ENCODE measurements around the gene RTEL1.
"Not testable (repeated sequence)": the region's sequence is repeated elsewhere in the genome, so short reads cannot be mapped to it uniquely, and the experiment has no call there.

The RTEL1 gene

GRCh38 chr20:63628246-63628975 is 29.7 kb upstream of the RTEL1 start:
- peak; percentile 93 for DNase-seq

- DNase-seq = not testable (repeated sequence)
Observed at GRCh38 chr20:63630956-63631355, 27.2 kb upstream of the RTEL1 start.

- not testable (repeated sequence) for DNase-seq
Observed at GRCh38 chr20:63631426-63631825, 26.7 kb upstream of the RTEL1 start.

GRCh38 chr20:63633732-63634131 is 24.4 kb upstream of the RTEL1 start:
- no peak for DNase-seq

DNA sequence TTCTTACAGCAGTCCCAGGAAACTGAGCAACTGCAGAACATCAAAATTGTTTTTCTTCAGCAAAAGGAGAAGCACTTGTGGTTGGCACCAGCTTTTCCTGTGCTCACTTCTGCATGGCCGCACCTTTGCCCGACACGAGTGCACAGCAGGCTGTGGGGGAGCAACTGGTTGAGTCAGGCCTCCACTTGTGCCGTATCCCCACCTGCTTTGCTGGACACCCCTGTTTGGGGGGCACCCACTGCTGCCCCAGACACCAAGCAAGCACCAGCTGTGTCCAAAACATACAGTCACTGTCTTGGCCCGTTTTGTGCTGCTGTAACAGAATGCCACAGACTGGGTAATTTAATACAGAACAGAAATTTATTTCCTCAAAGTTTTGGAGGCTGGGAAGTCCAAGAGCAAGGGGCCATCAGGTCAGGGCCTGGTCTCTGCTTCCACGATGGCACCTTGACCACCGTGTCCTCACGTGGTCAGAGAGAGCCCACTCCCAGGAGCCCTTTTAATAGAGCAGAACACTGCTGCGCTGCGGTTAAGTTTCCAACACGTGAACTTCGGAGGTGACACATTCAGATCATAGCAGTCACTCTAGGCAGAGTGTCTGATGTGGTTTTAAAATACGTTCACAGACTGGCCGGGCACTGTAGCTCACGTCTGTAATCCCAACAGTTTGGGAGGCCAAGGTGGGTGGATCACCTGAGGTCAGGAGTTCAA is 22.5 kb upstream of the RTEL1 start:
- DNase-seq = no peak

DNA sequence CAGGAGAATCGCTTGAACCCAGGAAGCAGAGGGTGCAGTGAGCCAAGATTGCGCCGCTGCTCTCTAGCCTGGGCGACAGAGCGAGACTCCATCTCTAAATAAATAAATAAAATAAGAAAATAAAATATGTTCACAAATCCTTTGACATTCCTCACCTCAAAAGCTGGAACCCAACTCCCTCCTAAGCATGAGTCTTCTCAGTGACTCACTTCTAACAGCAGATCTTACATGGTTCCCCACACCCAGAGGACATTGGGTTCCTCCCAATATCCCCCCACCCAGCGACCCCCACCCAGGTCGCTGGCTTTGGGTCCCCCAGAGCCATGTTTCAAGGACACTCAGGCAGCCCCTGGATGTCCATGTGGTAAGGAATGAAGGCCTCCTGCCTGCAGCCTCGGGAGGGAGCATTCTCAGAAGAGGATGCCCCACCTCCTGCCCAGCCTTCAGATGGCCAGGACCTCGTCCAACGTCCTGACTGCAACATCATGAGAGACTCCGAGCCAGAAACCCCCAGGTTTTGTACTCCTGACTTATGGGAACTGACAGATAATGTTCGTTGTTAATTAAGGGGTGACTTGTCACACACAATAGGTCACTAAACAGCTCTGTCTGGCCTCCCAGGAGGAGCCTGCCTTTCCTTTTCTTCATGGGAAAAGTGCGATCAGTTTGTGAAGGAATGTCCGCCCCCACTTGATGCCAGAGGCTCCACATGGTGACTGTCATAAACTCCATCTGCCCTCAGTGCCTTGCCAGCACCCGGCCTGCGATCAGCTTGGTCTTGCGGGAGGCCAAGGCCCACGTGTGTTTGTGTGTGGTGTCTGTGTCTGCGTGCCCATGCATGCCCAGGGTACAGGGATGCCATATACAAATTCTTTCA is 21.1 kb upstream of the RTEL1 start:
- DNase-seq = no peak

DNA sequence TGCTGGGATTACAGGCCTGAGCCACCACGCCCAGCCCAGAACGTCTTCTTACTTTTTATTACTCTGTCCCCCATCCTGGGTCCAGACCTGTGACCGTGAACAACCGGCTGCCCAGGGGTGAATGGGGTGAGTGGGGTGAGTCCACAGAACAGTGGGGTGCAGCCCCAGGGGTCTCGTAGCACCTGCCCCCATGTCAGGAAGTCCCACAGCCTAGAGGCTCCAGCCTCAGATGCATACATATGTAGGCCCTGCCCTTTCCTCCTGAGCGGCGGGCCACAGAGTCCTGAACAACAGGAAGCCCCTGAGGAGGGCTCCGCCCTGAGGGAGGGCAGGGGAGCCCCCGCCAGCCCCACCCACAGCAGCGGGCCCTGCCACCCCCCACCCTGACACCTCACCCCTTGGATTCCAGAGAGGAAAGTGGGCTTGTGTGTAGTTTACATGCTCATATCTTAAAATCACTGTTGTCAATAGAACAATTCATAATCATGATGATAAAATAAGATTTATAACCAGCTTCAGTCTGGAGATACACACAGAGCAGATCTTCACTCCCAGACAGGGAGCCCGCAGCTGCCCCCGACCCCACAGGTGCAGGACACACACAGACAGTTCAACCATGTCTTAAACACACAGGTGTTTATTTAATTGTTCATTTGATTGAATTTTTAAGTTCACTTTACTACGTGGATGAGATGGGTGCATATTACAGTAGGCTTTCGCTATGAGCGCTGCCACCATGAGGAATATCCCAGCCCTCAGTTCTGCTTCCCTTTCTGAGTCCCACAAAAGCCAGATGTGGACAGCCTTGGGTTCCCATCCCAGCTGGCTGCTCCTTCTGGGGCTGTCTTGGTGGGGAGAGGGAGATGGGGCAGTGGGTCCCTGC is 18.8 kb upstream of the RTEL1 start:
- DNase-seq = no peak

DNA sequence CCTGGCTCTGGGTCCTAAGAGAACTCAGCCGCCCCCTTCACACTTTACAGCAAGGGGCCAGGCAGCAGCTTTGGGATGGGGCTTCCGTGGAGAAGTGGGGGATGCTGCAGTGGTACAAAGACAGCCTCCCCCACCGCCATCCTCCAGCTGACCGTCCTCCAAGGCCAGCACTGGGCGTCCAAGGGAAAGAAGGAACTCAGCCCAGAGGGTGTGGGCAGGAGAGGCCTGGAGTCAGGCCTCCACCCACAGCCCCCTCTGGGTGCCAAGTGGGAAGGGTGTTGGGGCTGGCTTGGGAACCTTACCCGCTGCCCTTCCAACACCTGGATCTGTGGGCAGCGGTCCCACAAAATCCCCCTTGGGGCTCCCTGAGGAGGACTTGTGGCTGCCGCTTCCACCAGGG is 18.0 kb upstream of the RTEL1 start:
- DNase-seq = no peak

DNA sequence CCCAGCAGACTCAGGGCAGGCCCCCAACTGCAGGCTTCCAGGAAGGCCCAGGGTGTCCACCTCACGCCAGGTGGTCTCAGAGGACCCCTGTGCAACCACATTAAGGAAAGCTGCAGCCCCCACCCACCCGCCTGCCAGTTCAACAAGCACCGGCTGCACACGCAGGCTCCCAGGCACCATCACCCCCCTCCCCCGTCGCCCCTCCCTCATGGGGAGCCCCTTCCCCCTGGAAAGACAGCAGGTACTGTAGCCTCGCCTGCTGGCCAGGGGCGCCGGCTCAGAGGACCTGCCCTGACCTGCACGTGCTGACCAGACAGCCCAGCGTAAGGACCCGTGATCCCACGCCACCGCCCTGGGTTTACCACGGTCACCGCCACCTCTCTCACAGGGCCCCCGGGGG is 17.4 kb upstream of the RTEL1 start:
- not testable (repeated sequence) for DNase-seq

GRCh38 chr20:63641146-63641791 is 16.8 kb upstream of the RTEL1 start:
- no peak for DNase-seq

- DNase-seq = peak; percentile 69
Observed at GRCh38 chr20:63641792-63642523, 16.2 kb upstream of the RTEL1 start.

DNA sequence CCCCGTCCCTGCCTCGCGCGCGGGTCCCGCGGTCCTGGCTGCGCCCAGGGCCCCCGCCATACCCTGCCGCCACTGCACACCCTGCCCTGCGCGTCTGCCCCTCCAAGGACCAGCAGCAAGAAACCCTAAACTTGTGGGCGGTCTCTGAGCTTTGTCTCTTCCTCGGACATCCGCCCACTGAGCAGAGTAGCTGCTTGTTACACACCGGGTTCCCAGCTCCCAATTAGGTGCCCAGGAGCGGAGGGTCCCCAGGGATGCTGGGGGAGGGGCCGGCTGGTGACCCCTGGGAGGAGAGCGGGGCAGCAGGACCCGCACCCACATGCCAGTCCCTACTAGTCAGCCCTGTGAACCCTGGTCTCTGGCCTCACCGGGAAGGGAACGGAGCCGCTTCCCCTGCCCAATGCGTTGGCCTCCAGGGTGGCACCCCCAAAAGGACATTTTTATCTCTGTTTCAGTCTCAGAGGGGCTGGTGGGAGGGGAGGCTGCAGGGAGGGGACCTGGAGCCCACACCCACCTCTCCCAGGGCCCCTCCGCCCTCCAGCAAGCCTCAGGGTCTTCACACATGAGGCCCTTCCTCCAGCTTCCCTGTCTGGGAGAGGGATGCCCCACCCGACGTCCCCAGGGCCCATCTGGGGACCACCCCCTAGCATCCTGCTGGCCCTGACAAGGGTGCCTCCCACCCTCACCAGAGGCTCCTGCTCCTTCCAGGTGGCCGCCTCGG is 15.4 kb upstream of the RTEL1 start:
- DNase-seq = no peak

GRCh38 chr20:63643499-63643898 is 14.6 kb upstream of the RTEL1 start:
- DNase-seq = no peak

DNA sequence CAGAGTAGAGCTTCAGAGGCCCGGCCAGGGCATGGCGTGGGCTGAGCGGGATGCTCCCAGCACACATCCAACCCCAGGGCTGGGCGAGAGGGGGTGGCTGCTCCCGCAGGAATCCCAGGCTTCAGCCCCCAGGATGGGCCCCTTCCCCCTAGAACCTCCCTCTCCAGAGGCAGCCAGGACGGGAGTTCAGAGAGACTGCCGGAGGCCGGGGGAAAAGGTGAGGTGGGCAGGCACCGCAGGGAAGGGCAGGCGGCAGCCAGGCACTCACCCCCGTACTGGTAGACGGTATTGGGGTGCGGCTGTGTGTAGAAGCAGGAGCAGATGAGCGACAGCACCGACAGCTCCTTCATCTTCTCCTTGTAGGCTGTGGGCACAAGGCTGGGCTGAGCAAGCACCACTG is 14.2 kb upstream of the RTEL1 start:
- DNase-seq = no peak

DNA sequence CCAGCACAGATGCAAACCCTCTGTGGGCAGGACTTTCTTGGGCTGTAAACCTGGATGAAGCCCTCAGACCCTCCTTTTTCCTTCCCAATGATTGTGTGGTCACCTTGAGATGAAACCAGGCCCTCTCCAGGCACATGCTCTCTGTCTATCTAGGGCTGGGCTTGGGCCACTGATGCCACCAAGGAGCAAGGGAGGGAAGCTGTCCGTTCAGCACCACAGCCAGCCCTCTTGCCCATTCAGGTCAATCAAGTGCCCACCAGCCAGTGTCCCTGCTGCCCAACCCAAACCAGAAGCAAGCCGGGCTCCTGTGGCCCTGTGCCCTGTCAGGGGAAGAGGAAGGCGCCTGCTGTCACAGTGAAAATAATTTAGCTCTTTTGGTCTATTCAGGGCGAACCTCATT is 12.9 kb upstream of the RTEL1 start:
- DNase-seq = no peak

DNA sequence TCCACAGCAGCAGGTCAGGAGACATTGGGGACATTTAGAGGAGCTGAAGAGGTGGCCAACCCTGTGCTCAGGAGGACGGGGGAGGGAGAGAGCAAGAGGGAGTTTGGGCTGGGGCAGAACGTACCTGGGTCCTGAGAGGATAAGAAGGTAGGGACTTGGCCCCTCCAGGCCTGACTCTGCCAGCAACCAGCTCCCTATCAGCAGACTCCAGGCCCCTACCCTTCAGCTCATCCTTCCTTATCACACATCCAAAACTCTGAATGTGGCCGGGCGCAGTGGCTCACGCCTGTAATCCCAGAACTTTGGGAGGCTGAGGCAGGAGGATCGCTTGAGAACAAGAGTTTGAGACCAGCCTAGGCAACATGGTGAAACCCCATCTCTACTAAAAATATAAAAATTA is 9.9 kb upstream of the RTEL1 start:
- no peak for DNase-seq

- DNase-seq = no peak
Observed at GRCh38 chr20:63648895-63649589, 9.1 kb upstream of the RTEL1 start.

GRCh38 chr20:63650486-63650885 is 7.6 kb upstream of the RTEL1 start:
- not testable (repeated sequence) for DNase-seq

- DNase-seq = no peak
Observed at GRCh38 chr20:63651942-63652191, 6.2 kb upstream of the RTEL1 start.

All from NCI-H82 (cell line).